K562 (cell line): Measurements from ENCODE around the gene CEP68.

ENCODE experiments used
- ASH1L ChIP-seq: fragments of 450-650 bp; IDR thresholded peaks from 2 replicates; pipeline ENCODE4 v1.6.1; 2018; ENCODE audit warnings: borderline replicate concordance, mild to moderate bottlenecking, low read depth; ENCODE audit not compliant: partially characterized antibody
- BRD4 ChIP-seq: fragments of 200-600 bp; sonication (generic); IDR thresholded peaks from 2 replicates; pipeline ENCODE4 v1.6.1; 2017; ENCODE audit warnings: inconsistent platforms
- EP300 ChIP-seq: IDR thresholded peaks from 2 replicates; pipeline ENCODE4 v1.6.1; 2012; ENCODE audit warnings: low read length, improper control_type of control experiment
- MIER1 ChIP-seq: fragments of 450-650 bp; IDR thresholded peaks from 2 replicates; pipeline ENCODE4 v1.6.1; 2016; ENCODE audit warnings: antibody characterized with exemption, mild to moderate bottlenecking, low read depth
- POLR2A ChIP-seq: fragments of 450-650 bp; conservative IDR thresholded peaks from 2 replicates; pipeline ENCODE4 v1.6.1; 2016
- RBM14 ChIP-seq: fragments of 200-400 bp; formaldehyde crosslinking; IDR thresholded peaks from 2 replicates; pipeline ENCODE4 v1.6.1; 2018; ENCODE audit warnings: low read depth, mild to moderate bottlenecking, low read length, moderate library complexity, borderline replicate concordance; ENCODE audit not compliant: insufficient read depth
- TOE1 ChIP-seq, 2 experiments: fragments of 450-650 bp in 1 of 2; sonication (generic) in 1 of 2; formaldehyde crosslinking in 1 of 2; IDR thresholded peaks; 2 replicates each; pipeline versions ENCODE4 v1.7.1 to v1.8.0; 2016 to 2022; ENCODE audit warnings: borderline replicate concordance in 2 of 2, mild to moderate bottlenecking in 2 of 2, antibody characterized with exemption in 1 of 2, inconsistent platforms in 1 of 2, low read depth in 1 of 2, missing genetic modification reagents in 1 of 2, moderate library complexity in 1 of 2
- ZNF175 ChIP-seq: fragments of 200-800 bp; sonication (Bioruptor generic); IDR thresholded peaks from 2 replicates; pipeline ENCODE4 v1.6.1; 2016; ENCODE audit warnings: low read depth, mild to moderate bottlenecking, missing genetic modification characterization, missing compliant biosample characterization
- ZNF232 ChIP-seq: sonication (generic); formaldehyde crosslinking; IDR thresholded peaks from 2 replicates; pipeline ENCODE4 v1.8.0; 2022; ENCODE audit warnings: mild to moderate bottlenecking, missing genetic modification reagents
- ZNF311 ChIP-seq: fragments of 250-450 bp; sonication (Bioruptor Pico); IDR thresholded peaks from 2 replicates; pipeline ENCODE4 v1.4.0; 2020; ENCODE audit warnings: mild to moderate bottlenecking, moderate library complexity
- TF ChIP-seq, protein P1 (sequence below), 3 experiments: IDR thresholded peaks in 2 of 3; conservative IDR thresholded peaks in 1 of 3; 2 replicates each; pipeline ENCODE4 v1.5.1; 2011 to 2012; ENCODE audit warnings: low read length in 3 of 3, mild to moderate bottlenecking in 3 of 3, control low read depth in 2 of 3, improper control_type of control experiment in 1 of 3, inconsistent platforms in 1 of 3, low read depth in 1 of 3, mixed read lengths in 1 of 3, moderate library complexity in 1 of 3; ENCODE audit not compliant: insufficient read depth in 2 of 3
- TF ChIP-seq, protein P2 (sequence below): IDR thresholded peaks from 3 replicates; pipeline ENCODE4 v1.6.1; 2011; ENCODE audit warnings: borderline replicate concordance, mild to moderate bottlenecking, moderate library complexity; ENCODE audit not compliant: insufficient read length; ENCODE audit errors: extremely low read depth
- TF ChIP-seq, protein P3 (sequence below): sonication (generic); formaldehyde crosslinking; IDR thresholded peaks from 2 replicates; pipeline ENCODE4 v1.8.1; 2023; ENCODE audit warnings: mild to moderate bottlenecking, missing genetic modification reagents
- TF ChIP-seq, protein P4 (sequence below): sonication (generic); formaldehyde crosslinking; IDR thresholded peaks from 2 replicates; pipeline ENCODE4 v1.8.0; 2022; ENCODE audit warnings: missing genetic modification reagents, mild to moderate bottlenecking, borderline replicate concordance

DNA sequence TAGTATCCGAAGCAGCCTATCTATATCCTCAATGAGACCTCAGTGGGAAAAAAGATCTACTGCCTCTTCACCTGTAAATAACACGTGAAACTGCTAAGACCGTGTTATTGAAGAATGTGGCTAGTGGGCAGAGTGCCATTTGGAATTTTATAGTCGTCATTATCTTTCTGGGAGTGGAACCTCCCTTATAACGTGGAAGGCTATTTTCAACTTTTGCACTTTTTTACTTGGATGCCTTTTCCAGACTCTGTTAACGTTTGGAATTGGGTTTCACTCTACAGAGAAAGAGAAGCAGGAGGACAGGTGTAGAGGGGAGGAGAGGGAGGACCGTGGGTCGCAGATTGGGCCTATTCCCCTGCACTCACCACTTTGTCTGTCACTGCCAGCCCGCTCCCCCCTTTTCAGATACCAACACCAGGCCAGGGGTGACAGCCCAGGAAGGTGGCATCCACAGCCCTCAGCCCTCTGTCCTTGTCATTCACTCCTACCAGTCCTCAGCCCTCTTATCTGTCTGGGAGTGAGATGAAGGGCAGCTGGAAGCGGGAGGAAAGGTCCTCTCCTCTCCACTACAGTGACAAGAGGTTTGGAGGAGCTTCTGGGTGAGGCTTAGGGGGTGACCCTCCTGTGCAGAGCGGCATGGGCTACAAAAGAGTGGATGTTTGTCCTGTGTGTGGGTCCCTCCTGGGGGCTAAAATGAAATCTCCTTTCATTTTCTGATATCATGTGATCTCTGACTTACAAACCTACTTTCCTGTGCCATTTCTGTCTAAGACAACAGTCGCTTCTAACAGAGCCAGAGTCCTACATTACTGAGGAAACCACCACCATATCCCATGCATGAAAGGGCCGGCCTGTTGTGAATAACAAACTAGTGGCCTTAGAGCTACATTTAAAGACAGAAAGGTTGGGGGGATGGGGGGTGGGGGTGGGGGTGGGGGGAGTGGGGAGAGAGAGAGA lies 23.9 kb upstream of the CEP68 start:
- no peak for TF ChIP-seq ZNF232 (CRISPR knock-in tag)
- TF ChIP-seq, protein P1, sequence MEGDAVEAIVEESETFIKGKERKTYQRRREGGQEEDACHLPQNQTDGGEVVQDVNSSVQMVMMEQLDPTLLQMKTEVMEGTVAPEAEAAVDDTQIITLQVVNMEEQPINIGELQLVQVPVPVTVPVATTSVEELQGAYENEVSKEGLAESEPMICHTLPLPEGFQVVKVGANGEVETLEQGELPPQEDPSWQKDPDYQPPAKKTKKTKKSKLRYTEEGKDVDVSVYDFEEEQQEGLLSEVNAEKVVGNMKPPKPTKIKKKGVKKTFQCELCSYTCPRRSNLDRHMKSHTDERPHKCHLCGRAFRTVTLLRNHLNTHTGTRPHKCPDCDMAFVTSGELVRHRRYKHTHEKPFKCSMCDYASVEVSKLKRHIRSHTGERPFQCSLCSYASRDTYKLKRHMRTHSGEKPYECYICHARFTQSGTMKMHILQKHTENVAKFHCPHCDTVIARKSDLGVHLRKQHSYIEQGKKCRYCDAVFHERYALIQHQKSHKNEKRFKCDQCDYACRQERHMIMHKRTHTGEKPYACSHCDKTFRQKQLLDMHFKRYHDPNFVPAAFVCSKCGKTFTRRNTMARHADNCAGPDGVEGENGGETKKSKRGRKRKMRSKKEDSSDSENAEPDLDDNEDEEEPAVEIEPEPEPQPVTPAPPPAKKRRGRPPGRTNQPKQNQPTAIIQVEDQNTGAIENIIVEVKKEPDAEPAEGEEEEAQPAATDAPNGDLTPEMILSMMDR (IDR thresholded peaks at IDR 0.05 in 2 of 3, conservative IDR thresholded peaks at IDR 0.05 in 1 of 3; ENCODE audit: insufficient read depth in 2 of 3, low read depth in 1 of 3, low read length in 3 of 3): no peak
- TF ChIP-seq ZNF311 (CRISPR knock-in tag): no peak
- TF ChIP-seq, protein P2, sequence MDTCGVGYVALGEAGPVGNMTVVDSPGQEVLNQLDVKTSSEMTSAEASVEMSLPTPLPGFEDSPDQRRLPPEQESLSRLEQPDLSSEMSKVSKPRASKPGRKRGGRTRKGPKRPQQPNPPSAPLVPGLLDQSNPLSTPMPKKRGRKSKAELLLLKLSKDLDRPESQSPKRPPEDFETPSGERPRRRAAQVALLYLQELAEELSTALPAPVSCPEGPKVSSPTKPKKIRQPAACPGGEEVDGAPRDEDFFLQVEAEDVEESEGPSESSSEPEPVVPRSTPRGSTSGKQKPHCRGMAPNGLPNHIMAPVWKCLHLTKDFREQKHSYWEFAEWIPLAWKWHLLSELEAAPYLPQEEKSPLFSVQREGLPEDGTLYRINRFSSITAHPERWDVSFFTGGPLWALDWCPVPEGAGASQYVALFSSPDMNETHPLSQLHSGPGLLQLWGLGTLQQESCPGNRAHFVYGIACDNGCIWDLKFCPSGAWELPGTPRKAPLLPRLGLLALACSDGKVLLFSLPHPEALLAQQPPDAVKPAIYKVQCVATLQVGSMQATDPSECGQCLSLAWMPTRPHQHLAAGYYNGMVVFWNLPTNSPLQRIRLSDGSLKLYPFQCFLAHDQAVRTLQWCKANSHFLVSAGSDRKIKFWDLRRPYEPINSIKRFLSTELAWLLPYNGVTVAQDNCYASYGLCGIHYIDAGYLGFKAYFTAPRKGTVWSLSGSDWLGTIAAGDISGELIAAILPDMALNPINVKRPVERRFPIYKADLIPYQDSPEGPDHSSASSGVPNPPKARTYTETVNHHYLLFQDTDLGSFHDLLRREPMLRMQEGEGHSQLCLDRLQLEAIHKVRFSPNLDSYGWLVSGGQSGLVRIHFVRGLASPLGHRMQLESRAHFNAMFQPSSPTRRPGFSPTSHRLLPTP: no peak
- TF ChIP-seq POLR2A: no peak
- TF ChIP-seq, protein P3, sequence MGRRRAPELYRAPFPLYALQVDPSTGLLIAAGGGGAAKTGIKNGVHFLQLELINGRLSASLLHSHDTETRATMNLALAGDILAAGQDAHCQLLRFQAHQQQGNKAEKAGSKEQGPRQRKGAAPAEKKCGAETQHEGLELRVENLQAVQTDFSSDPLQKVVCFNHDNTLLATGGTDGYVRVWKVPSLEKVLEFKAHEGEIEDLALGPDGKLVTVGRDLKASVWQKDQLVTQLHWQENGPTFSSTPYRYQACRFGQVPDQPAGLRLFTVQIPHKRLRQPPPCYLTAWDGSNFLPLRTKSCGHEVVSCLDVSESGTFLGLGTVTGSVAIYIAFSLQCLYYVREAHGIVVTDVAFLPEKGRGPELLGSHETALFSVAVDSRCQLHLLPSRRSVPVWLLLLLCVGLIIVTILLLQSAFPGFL (CRISPR knock-in tag): no peak
- no peak for TF ChIP-seq RBM14
- no peak for TF ChIP-seq BRD4
- TF ChIP-seq TOE1 (IDR thresholded peaks at IDR 0.05; ENCODE audit: borderline replicate concordance): no peak
- no peak for TF ChIP-seq TOE1 (CRISPR knock-in tag; IDR thresholded peaks at IDR 0.05; ENCODE audit: borderline replicate concordance, low read depth)
- no peak for TF ChIP-seq MIER1
- no peak for TF ChIP-seq ZNF175 (CRISPR knock-in tag)
- TF ChIP-seq EP300: no peak
- no peak for TF ChIP-seq ASH1L
- TF ChIP-seq, protein P4, sequence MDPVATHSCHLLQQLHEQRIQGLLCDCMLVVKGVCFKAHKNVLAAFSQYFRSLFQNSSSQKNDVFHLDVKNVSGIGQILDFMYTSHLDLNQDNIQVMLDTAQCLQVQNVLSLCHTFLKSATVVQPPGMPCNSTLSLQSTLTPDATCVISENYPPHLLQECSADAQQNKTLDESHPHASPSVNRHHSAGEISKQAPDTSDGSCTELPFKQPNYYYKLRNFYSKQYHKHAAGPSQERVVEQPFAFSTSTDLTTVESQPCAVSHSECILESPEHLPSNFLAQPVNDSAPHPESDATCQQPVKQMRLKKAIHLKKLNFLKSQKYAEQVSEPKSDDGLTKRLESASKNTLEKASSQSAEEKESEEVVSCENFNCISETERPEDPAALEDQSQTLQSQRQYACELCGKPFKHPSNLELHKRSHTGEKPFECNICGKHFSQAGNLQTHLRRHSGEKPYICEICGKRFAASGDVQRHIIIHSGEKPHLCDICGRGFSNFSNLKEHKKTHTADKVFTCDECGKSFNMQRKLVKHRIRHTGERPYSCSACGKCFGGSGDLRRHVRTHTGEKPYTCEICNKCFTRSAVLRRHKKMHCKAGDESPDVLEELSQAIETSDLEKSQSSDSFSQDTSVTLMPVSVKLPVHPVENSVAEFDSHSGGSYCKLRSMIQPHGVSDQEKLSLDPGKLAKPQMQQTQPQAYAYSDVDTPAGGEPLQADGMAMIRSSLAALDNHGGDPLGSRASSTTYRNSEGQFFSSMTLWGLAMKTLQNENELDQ (CRISPR knock-in tag): no peak
